K562 treated with DMSO at 1 percent for 12 hours (cell line): ENCODE data around the gene ANKRD13A. TPM values are rescaled to one million over a fixed set of nuclear protein-coding genes. Genes with fewer than 3 reads are reported as not detected.

Experiments
- total RNA-seq: library from RNA; unstranded; fragments of 300-600 nt; gene quantifications from 2 replicates; pipeline ENCODE4 v1.2.3, GENCODE V29; 2022; ENCODE audit not compliant: insufficient read depth

The ANKRD13A gene
- total RNA-seq: 26.2 and 86.8 TPM in 2 replicates

GRCh38 chr12:109998904-109999648 lies at the start of gene ANKRD13A:
ANKRD13A (plus strand) TSS chr12:109999430; CDS start chr12:109999689, 259 bp downstream.

DNA sequence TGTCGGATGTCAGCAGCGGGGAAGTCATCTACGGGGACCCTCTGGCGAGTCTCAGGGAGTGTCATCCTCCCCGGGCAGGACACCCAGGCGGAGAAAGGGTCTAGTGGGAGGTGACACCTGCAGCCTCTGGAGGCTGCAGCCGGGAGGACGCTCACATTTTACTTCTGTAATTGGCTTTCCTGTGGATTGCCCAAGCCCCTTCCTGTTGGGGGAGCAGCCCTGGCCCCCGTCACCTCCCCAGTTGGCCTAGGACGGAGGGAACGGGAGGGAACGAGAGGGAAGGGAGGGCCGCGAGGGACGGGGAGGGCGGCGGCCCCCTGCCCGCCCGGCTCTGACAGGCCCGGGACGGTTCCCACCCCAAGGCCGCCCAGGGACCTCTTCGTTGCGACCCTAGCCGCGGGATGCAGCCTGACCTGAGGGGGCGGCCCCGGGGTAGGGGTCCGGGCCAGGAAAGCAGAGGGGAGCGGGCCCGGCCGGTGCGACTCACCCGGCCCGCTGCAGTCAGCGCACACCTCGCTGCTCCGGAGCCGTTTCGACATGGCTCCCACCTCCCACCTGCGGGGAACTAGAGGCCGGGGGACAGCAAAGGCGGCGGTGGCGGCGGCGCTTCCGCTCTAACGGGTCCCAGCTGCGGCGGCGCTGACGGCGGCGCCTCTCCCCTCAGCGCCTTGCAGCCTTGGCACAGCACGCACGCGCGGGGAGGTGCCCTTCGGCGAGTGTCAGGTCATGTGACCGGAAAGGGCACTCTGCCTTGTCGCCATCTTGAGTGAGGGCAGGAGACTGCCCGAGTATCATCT lies 3.3 kb upstream of the ANKRD13A start, which contains the start of gene GIT2:
TSS of gene GIT2 (minus strand) at position 683 of the 797 bp plus-strand sequence. CDS start at position 539, 144 bp downstream.

GRCh38 chr12:110048242-110049027 lies 49.2 kb downstream of the ANKRD13A start, which contains the start of gene C12orf76:
C12orf76 (minus strand) TSS chr12:110048522; CDS start chr12:110048495, 27 bp downstream.

Other genes with a start within 250 kb of the ANKRD13A start
- gene TRPV4, start 166.0 kb upstream of the ANKRD13A start, total RNA-seq: not detected in 2 replicates
- 7.2 and 10.9 TPM in 2 replicates for gene GLTP, start 118.9 kb upstream of the ANKRD13A start, total RNA-seq
- gene TCHP, start 99.2 kb upstream of the ANKRD13A start, total RNA-seq: 13.5 and 25.5 TPM in 2 replicates
- gene GIT2, start 3.1 kb upstream of the ANKRD13A start, total RNA-seq: 5.6 and 22.3 TPM in 2 replicates
- gene C12orf76, start 49.1 kb downstream of the ANKRD13A start, total RNA-seq: 14.1 and 28.9 TPM in 2 replicates
- gene IFT81, start 124.9 kb downstream of the ANKRD13A start, total RNA-seq: 2.9 and 6.5 TPM in 2 replicates